ENCODE results near the gene PARD6G. TPM values are rescaled to one million over a fixed set of nuclear protein-coding genes. Genes with fewer than 3 reads are reported as not detected.

The PARD6G gene
- total RNA-seq, 4 donors from 2014 or later: 0.40 to 3.3 (median 1.3) TPM

DNA sequence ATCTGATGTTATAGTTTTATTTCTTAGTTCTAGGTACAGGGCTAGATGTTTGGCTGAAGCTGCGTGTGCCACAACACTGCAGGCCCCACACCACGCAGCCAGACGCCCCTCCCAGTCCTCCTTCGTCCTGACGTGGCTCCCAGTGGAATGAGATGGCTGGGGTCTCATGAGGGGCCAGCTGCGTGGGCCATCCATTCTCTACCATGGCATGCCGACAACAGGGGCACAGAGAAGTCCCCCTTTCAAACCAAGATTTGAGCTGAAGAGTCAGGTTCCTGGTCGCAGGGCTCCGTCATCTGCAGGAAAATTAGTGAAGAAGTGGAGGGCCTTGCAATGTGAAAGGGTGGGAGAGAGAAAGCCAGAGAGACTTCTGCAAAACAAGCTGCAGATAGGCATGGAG is 64.5 kb downstream of the PARD6G start:
- Histone ChIP-seq H3K4me1 (no peaks in the 10 kb centered on the region), H3K27ac (no peak overlapping the region), H3K27me3 (no peaks in the 10 kb centered on the region), H3K36me3 (no peaks in the 10 kb centered on the region), H3K4me3 (no peak overlapping the region), H3K9me3 (no peaks in the 10 kb centered on the region)
- TF ChIP-seq EP300 (IDR thresholded peaks at IDR 0.05; ENCODE audit: low read depth): no peak
- no peak for TF ChIP-seq CTCF (IDR thresholded peaks at IDR 0.05)
- no peak for TF ChIP-seq POLR2A (IDR thresholded peaks at IDR 0.05)
- no peak for TF ChIP-seq POLR2AphosphoS5 (IDR thresholded peaks at IDR 0.05)
- in situ Hi-C loops (cut with MboI; ENCODE audit: low pct_ligation_motif_present in 1 of 4, low pct_unique_long_range_greater_than_20kb in 1 of 4, low sequenced_read_pairs in 3 of 4): no loop called here
- no peak for DNase-seq
- WGBS, 2 donors (ENCODE audit: low coverage in 1 of 2): 89 to 100% methylated on average over 1 to 9 of the region's 9 CpGs
- intact Hi-C loops (cut with DNase I; ENCODE audit: low total_unique reads): no loop called here

GRCh38 chr18:80181642-80182461 is 65.5 kb downstream of the PARD6G start:
- in situ Hi-C loops (cut with MboI; ENCODE audit: low pct_ligation_motif_present in 1 of 4, low pct_unique_long_range_greater_than_20kb in 1 of 4, low sequenced_read_pairs in 3 of 4) (no loop called here), intact Hi-C loops (cut with DNase I; ENCODE audit: low total_unique reads) (no loop called here)
- Histone ChIP-seq H3K36me3 (no peaks in the 10 kb centered on the region), H3K4me3 (no peak overlapping the region), H3K4me1 (no peaks in the 10 kb centered on the region), H3K9me3 (no peaks in the 10 kb centered on the region), H3K27me3 (no peaks in the 10 kb centered on the region), H3K27ac (no peak overlapping the region)
- no peak for TF ChIP-seq POLR2AphosphoS5 (IDR thresholded peaks at IDR 0.05)
- no peak for TF ChIP-seq POLR2A (IDR thresholded peaks at IDR 0.05)
- TF ChIP-seq CTCF (IDR thresholded peaks at IDR 0.05): no peak
- no peak for TF ChIP-seq EP300 (IDR thresholded peaks at IDR 0.05; ENCODE audit: low read depth)
- DNase-seq: no peak
- WGBS, 2 donors (ENCODE audit: low coverage in 1 of 2): 45 to 73% methylated on average over 1 to 12 of the region's 12 CpGs

DNA sequence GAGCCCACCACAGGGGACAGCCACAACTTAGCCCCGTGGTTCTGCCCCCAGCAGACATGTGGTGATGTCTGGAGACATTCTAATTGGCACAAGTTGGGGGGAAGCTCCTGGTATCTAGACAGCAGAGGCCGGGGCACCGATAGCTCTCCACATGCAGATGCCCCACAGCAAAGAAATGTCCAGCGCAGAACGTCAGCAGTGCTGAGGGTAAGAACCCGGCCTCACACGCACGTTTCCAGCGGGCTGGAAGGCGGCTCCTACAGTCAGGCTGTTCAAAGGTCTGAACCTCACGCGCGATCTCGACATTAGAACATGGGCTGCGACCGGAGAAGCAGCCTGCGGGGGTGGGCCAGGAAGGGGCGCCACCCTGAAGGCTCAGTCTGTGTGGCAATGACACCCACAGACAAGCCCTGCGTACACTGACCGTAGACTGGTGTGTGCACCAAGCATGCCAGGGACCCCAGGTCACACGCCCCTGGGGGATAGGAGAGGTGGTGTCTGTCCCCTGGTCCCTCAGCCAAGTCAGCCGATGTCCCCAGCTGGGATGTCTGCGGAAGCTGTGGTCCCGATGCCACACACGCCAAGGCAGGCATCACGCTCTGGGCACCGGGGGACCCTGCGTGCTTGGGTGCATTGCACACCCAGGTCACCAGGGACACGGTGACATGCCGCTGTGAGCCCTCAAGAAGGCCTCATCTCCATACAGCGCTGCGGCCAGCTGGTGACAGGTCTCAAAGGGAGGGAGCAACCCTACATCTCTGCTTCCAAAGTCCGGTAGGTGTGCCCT is 66.3 kb downstream of the PARD6G start:
- Histone ChIP-seq H3K27me3 (no peaks in the 10 kb centered on the region), H3K9me3 (no peaks in the 10 kb centered on the region), H3K36me3 (no peaks in the 10 kb centered on the region), H3K27ac (no peak overlapping the region), H3K4me3 (no peak overlapping the region), H3K4me1 (no peaks in the 10 kb centered on the region)
- intact Hi-C loops (cut with DNase I; ENCODE audit: low total_unique reads): no loop called here
- DNase-seq: no peak
- in situ Hi-C loops (cut with MboI; ENCODE audit: low pct_ligation_motif_present in 1 of 4, low pct_unique_long_range_greater_than_20kb in 1 of 4, low sequenced_read_pairs in 3 of 4): no loop called here
- no peak for TF ChIP-seq POLR2AphosphoS5 (IDR thresholded peaks at IDR 0.05)
- WGBS, 2 donors (ENCODE audit: low coverage in 1 of 2): 89% methylated on average over 28 of the region's 33 CpGs; no CpG with 5 or more reads in 1 of the 2 donors

DNA sequence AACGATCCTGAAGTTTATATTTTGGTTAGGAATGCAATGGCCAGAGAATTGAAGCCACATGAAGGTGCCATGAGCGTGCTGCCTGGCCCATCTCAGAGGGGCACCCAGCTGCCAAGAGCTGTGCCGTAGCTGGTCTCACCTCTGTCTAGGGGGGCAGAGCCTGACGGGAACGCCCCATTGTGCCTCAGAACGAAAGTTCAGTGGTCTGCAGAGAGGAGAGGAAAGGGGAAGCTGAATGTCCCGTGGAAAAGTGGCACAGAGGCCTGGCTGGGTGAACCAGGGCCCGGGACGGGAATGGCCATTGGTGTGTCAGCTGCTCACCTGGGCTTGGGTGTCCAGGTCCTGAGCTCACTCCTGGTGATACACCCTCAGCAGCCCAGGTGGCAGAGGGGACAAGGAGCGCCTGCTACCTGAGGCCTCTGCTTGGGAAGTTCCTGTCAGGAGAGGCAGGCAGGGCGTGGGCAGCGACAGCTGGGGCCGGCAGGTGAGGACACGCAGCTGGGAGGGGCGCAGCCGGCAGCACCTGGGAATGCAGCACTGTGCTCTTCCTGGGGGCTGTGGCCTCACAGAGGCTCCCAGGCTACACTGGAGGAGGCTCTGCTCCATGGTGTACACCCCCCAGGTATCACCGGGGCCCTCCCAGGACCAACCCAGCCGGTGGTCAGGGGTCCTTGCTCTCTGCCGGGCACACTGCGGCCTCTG is 67.3 kb downstream of the PARD6G start:
- no peaks in the 10 kb centered on the region for H3K27me3 ChIP-seq
- no peaks in the 10 kb centered on the region for H3K9me3 ChIP-seq
- intact Hi-C loops (cut with DNase I; ENCODE audit: low total_unique reads): no loop called here
- H3K27ac ChIP-seq: no peak overlapping the region
- peak; percentile 14 for DNase-seq
- in situ Hi-C loops (cut with MboI; ENCODE audit: low pct_ligation_motif_present in 1 of 4, low pct_unique_long_range_greater_than_20kb in 1 of 4, low sequenced_read_pairs in 3 of 4): no loop called here
- TF ChIP-seq EP300 (IDR thresholded peaks at IDR 0.05; ENCODE audit: low read depth) (no peak), CTCF (IDR thresholded peaks at IDR 0.05) (no peak), POLR2A (IDR thresholded peaks at IDR 0.05) (no peak), POLR2AphosphoS5 (IDR thresholded peaks at IDR 0.05) (no peak)
- H3K4me3 ChIP-seq: no peak overlapping the region
- no peaks in the 10 kb centered on the region for H3K4me1 ChIP-seq
- no peaks in the 10 kb centered on the region for H3K36me3 ChIP-seq
- WGBS, 2 donors (ENCODE audit: low coverage in 1 of 2): 50 to 65% methylated on average over 1 to 17 of the region's 20 CpGs
